Midbrain (tissue), 1 donor: ENCODE results near the gene PCMTD2.
"Not testable (repeated sequence)": the region's sequence is repeated elsewhere in the genome, so short reads cannot be mapped to it uniquely, and the experiment has no call there.

Experiments
- DNase-seq: peaks from one replicate; lab custom pipeline; 2025; lab: John Stamatoyannopoulos, UW

The PCMTD2 gene

GRCh38 chr20:64224351-64225170 is 31.0 kb upstream of the PCMTD2 start:
- peak; percentile 23 for DNase-seq

DNA sequence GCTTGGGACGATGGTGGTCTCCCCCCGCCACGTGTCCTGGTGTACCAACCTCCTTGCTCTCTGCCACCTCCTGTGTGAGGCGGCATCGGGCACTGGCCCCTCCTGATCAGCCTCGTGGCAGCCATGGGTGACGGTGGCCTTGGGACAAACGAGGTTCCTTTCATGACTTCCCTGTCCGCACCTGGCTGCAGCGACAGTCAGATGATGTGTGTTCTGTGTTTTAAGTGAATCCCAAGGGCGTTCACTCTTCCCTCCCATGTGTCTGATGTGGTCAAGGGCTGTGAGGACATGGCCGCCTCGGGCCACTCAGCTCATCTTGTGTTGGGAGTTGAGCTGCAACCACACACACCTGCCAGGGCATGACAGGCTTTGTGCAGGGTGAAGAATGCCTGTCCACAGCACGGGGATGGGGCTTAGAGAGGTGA is 30.4 kb upstream of the PCMTD2 start:
- DNase-seq, result no peak

GRCh38 chr20:64225828-64226598 is 29.5 kb upstream of the PCMTD2 start:
- DNase-seq, result no peak

DNA sequence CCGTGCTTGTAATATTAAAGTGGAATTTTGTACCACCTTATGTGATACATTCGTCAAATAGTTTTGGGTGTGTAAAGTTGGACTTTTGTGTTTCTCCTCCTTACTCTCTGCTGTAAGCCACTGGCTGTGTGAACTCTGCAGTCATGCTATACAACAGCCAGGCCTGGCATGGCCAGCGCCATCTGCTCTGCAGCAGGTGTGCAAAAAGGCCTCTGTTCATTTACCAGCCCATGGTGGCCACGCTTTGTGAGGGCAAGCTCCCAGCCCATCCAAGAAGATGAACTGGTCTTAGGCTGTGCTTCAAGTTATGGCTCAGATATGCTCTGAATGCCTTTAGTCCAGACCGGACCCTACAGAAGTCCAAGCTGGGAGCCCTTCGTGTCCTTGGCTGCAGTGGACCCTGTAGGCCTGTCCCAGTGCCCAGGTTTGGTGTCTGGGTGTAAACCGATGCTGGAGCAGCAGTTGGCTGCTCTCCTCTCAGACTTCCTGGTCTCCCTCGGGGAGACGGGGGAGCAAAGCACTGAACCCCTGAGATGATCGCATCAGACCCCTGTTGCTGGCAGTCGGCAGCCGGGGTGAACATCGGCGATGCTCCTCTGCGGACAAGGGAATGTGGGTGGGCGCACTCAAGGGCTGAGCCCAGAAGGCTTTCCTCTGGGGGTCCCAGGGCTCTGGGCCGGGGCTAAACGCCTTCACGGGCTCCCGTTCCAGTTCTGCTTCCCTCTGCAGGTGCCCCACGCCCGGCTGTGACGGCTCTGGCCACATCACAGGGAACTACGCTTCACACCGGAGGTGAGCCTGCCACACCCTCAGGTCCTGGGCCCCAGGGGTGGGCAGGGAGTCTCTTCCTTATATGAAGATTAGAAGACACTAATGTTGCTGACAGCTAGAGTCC is 28.6 kb upstream of the PCMTD2 start:
- DNase-seq, result no peak

DNA sequence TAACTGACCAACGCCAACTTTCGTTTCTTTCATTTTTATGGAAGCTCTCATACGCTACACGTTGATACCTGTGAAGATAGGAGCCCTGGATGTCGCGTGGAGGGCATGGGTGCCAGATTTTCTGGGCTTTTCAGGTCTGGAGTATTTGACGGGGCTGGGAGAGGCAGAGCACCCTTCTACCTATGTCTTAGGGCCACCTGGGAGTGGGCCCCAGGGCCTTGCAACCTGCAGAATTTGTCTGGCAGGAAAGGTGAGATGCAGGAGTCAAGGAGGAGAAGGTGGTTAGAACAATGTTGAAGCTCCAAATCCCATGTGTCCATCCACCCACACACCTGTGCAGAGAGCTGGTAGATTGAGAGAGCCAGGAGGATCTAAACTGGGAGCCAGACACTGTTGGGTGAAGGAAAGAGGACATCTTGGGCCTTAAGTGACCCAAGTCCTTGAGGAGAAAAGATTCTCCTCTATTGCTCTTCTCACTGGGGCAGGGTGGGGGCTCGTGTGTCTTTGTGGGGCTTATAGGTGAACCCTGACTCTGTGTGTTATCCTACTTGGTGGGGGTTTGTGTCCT is 27.4 kb upstream of the PCMTD2 start:
- DNase-seq, result no peak

GRCh38 chr20:64228751-64229506 is 26.6 kb upstream of the PCMTD2 start:
- no peak for DNase-seq

- DNase-seq, result no peak
These were observed 26.0 kb upstream of the PCMTD2 start for GRCh38 chr20:64229507-64230061.

DNA sequence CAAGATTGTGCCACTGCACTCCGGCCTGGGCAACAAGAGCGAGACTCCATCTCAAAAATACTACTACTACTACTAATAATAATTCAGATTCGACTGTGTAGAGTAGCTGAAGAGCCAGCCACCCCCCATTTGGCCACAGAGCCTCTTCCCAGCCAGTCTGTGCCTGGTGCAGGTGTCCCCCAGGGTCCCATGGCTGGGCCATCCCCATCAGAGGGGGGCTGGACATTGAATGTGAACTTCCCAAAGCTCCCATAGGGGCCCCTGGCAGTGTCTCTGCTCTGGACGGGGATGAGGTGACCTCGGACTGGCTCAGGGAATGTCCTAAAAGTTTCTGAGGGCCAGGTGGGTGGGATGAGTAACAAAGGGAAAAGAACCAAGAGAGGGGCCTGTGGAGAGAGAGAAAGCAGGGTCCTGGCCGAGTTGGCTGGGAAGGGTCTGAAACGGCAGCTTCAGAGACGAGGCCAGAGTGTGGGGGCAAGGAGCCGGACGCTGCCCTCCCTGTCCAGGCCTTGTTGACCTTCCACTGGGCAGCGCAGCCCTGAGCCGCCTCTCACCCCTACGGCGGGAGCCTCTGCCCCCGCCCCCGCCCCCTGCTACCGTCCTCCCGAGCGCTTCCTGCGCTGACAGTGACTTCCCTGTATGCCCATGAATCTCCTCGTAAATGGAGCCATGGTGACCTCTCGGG is 24.9 kb upstream of the PCMTD2 start:
- no peak for DNase-seq

- no peak for DNase-seq
These were observed 23.7 kb upstream of the PCMTD2 start for GRCh38 chr20:64231621-64232550.

DNA sequence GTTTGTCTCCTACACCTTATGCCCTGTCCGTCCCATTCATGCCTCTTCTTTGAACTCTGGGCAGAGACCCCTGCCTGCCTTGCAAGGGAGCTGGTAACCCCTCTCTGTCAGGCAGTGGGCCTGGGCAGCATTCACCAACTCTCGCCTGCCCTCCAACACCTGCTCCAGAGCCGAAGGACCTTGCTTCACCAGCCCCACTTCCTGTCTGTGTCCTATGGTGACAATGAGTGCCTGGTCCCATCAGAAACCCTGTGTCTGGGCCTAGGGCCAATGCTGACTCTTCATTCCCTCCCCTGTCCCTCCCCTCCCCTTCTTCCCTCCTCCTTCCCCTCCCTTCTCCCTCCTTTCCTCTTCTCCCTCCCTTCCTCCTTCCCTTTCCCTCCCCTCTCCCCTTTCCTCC is 22.8 kb upstream of the PCMTD2 start:
- DNase-seq, result peak; percentile 26

GRCh38 chr20:64233725-64234124 is 21.8 kb upstream of the PCMTD2 start:
- DNase-seq, result no peak

GRCh38 chr20:64234291-64234791 is 21.2 kb upstream of the PCMTD2 start:
- DNase-seq, result no peak

DNA sequence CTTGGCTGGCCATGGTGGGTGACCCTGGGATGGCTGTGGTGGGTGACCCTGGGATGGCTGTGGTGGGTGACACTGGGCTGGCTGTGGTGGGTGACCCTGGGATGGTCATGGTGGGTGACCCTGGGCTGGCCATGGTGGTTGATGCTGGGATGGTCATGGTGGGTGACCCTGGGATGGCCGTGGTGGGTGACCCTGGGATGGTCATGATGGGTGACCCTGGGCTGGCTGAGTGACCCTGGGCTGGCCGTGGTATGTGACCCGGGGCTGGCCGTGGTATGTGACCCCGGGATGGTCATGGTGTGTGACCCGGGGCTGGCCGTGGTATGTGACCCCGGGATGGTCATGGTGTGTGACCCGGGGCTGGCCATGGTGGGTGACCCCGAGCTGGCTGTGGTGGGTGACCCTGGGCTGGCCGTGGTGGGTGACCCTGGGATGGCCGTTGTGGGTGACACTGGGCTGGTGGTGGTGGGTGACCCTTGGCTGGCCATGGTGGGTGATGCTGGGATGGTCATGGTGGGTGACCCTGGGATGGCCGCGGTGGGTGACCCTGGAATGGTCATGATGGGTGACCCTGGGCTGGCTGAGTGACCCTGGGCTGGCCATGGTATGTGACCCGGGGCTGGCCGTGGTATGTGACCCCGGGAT is 20.5 kb upstream of the PCMTD2 start:
- not testable (repeated sequence) for DNase-seq

GRCh38 chr20:64236137-64237088 is 19.1 kb upstream of the PCMTD2 start:
- no peak for DNase-seq

DNA sequence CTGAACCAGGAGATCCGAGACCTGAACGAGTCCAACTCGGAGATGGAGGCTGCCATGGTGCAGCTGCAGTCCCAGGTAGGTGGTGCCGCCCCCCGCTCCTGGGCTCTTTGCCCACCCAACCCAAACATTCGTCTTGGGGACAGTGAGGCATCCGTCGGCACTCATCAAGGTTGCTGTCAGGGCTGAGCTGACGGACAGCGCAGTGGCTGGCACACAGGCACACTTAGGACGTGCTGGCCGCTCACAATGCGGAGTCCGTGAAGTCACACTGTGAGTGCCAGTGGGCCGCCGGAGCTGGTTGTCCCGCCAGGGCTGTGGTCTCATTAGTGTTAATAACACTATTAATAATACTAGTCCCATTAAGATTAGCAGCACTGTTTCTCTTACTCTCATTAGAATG is 18.2 kb upstream of the PCMTD2 start:
- no peak for DNase-seq

GRCh38 chr20:64238115-64238825 is 17.3 kb upstream of the PCMTD2 start:
- DNase-seq, result no peak
